K562 (cell line): ENCODE measurements around the gene SLC26A11. TPM values are rescaled to one million over a fixed set of nuclear protein-coding genes. Genes with fewer than 3 reads are reported as not detected.

Source experiments
- ATAC-seq: fragments of 200-7000 bp; cut with Tn5 transposase; 3 replicates; pipeline ENCODE4 v1.9.1; 2020; ENCODE audit warnings: moderate library complexity
- BruUV-seq: library from RNA; stranded (reverse); fragments of 400-500 nt; replicated peaks from 2 replicates; lab custom pipeline; 2021; lab: Mats Ljungman, UMichigan
- CTCF ChIA-PET: fragments of 300-600 bp; formaldehyde crosslinking; extraction: SDS; loops from one replicate; lab custom pipeline; 2021; ENCODE audit warnings: low intra/inter-chr PET ratio; lab: Yijun Ruan, JAX
- POLR2A ChIA-PET: fragments of 300-600, 350-650 bp; sonication (Branson Sonifier 250); formaldehyde crosslinking; extraction: SDS; loops from one replicate; lab custom pipeline; 2021; ENCODE audit warnings: antibody characterized with exemption, inconsistent platforms; lab: Yijun Ruan, JAX
- DNase-seq, 4 experiments: peaks; one replicate each; pipeline versions ENCODE4 v3.0.0 to v3.0.0-alpha.2; 2011 to 2018; ENCODE audit warnings: low spot score in 3 of 4, mixed read lengths in 3 of 4; ENCODE audit errors: extremely low read depth in 1 of 4
- FAIRE-seq: peaks from 2 replicates; lab custom pipeline; 2011; peaks lifted over from hg19 to GRCh38; lab: Jason Lieb, UNC
- H2AFZ ChIP-seq: 2 replicates; pipeline ENCODE4 v1.6.0; 2011; ENCODE audit warnings: low read depth, low read length, control low read depth, inconsistent platforms
- H3K27ac ChIP-seq: fragments of 200-600 bp; 3 replicates; pipeline ENCODE4 v1.8.0; 2011; ENCODE audit warnings: low read depth, mild to moderate bottlenecking, control low read depth, inconsistent platforms, low read length, moderate library complexity, mixed read lengths; ENCODE audit errors: extremely low read depth
- H3K27me3 ChIP-seq, 2 experiments: fragments of 300-600 bp in 1 of 2; 2 replicates in 1 of 2; 3 replicates in 1 of 2; pipeline versions ENCODE4 v1.6.0 to v1.8.0; 2011; ENCODE audit warnings: inconsistent platforms in 2 of 2, low read length in 2 of 2, mild to moderate bottlenecking in 1 of 2, mixed read lengths in 1 of 2, moderate library complexity in 1 of 2; ENCODE audit not compliant: control insufficient read depth in 2 of 2, insufficient read depth in 2 of 2
- H3K36me3 ChIP-seq: fragments of 300-600 bp; 3 replicates; pipeline ENCODE4 v1.8.0; 2011; ENCODE audit warnings: mild to moderate bottlenecking, low read length, inconsistent platforms; ENCODE audit not compliant: control insufficient read depth, insufficient read depth
- H3K4me1 ChIP-seq, 2 experiments: fragments of 200-600 bp in 1 of 2; replicated peaks in 1 of 2; 2 replicates in 1 of 2; 3 replicates in 1 of 2; pipeline versions ENCODE4 v1.5.1 to v1.8.0; 2011; ENCODE audit warnings: inconsistent platforms in 2 of 2, low read length in 2 of 2, mild to moderate bottlenecking in 1 of 2, mixed read lengths in 1 of 2, moderate library complexity in 1 of 2; ENCODE audit not compliant: control insufficient read depth in 2 of 2, insufficient read depth in 2 of 2
- H3K4me2 ChIP-seq: 2 replicates; pipeline ENCODE4 v1.6.1; 2011; ENCODE audit warnings: low read length, control low read depth, inconsistent platforms, mixed read lengths; ENCODE audit not compliant: insufficient read depth
- H3K4me3 ChIP-seq: fragments of 200-600 bp; sonication (generic), shearing (Covaris generic); 2 replicates; pipeline ENCODE4 v1.5.1; 2016; ENCODE audit warnings: control low read depth, inconsistent platforms
- H3K79me2 ChIP-seq: fragments of 200-600 bp; 3 replicates; pipeline ENCODE4 v1.8.0; 2011; ENCODE audit warnings: low read length, inconsistent platforms; ENCODE audit not compliant: control insufficient read depth, insufficient read depth
- H3K9ac ChIP-seq, 2 experiments: 2 replicates each; pipeline versions ENCODE4 v1.6.0 to v1.6.1; 2011; ENCODE audit warnings: low read depth in 2 of 2, low read length in 2 of 2, control low read depth in 1 of 2, inconsistent platforms in 1 of 2, mild to moderate bottlenecking in 1 of 2, mixed read lengths in 1 of 2; ENCODE audit not compliant: insufficient read depth in 1 of 2
- H3K9me1 ChIP-seq: one replicate; pipeline ENCODE4 v1.6.0; 2011; ENCODE audit warnings: inconsistent platforms, mild to moderate bottlenecking, low read length, moderate library complexity; ENCODE audit not compliant: control insufficient read depth, insufficient read depth
- H3K9me3 ChIP-seq: replicated peaks from 2 replicates; pipeline ENCODE4 v1.5.1; 2011; ENCODE audit warnings: low read depth, low read length, inconsistent platforms; ENCODE audit not compliant: control insufficient read depth, insufficient read depth
- H4K20me1 ChIP-seq: replicated peaks from 2 replicates; pipeline ENCODE4 v1.6.1; 2011; ENCODE audit warnings: low read length, inconsistent platforms, mixed read lengths; ENCODE audit not compliant: control insufficient read depth, insufficient read depth
- ESRRB ChIP-seq: fragments of 250-450 bp; sonication (Bioruptor Pico); IDR thresholded peaks from 2 replicates; pipeline ENCODE4 v1.5.0; 2020; ENCODE audit warnings: mild to moderate bottlenecking, moderate library complexity, borderline replicate concordance
- RBM15 ChIP-seq: fragments of 200-400 bp; formaldehyde crosslinking; IDR thresholded peaks from 2 replicates; pipeline ENCODE4 v1.6.1; 2018; ENCODE audit warnings: mild to moderate bottlenecking, low read length, moderate library complexity; ENCODE audit not compliant: insufficient read depth
- ZBTB7A ChIP-seq: IDR thresholded peaks from 2 replicates; pipeline ENCODE4 v1.6.1; 2011; ENCODE audit warnings: low read depth, mild to moderate bottlenecking, low read length, moderate library complexity, borderline replicate concordance; ENCODE audit not compliant: control insufficient read depth
- ZNF140 ChIP-seq: fragments of 250-450 bp; sonication (Bioruptor Pico); IDR thresholded peaks from 2 replicates; pipeline ENCODE4 v1.8.0; 2021; ENCODE audit warnings: moderate library complexity, mild to moderate bottlenecking, inconsistent platforms
- ZNF699 ChIP-seq: fragments of 250-450 bp; sonication (Bioruptor Pico); IDR thresholded peaks from 2 replicates; pipeline ENCODE4 v1.8.0; 2021; ENCODE audit warnings: mild to moderate bottlenecking, moderate library complexity; ENCODE audit not compliant: insufficient replicate concordance
- WGBS: fragments of 100-300 bp; shearing (Covaris generic); methylation state at CpG from one replicate; pipeline ENCODE4 v1.1.6; 2016; ENCODE audit warnings: low coverage, mixed read lengths; ENCODE audit not compliant: insufficient coverage; ENCODE audit errors: missing lambda C conversion rate; 5-methylcytosine and 5-hydroxymethylcytosine counted together
- in situ Hi-C: fragments of 300-500 bp; cut with MboI; formaldehyde crosslinking; loops from 4 replicates; pipeline ENCODE4 v1.15.0; 2018; ENCODE audit warnings: inconsistent platforms, mixed read lengths
- intact Hi-C: fragments of 100-400 bp; cut with micrococcal nuclease; formaldehyde crosslinking; loops from 2 replicates; pipeline ENCODE4 v1.14.2; 2022
- polyA plus RNA-seq, 8 experiments: library from polyadenylated mRNA; depleted of rRNA in 4 of 8; stranded (reverse) in 5 of 8; unstranded in 3 of 8; fragments of >200 nt; fragmentation: Nextera tagmentation in 2 of 8; fragmentation: Illumina TruSeq in 1 of 8; extraction: Ambion mirVana in 2 of 8; extraction: Trizol in 1 of 8; gene quantifications; 2 replicates each; pipeline versions ENCODE4 v1.2.1 to v1.2.3, GENCODE V29; 2011 to 2014; ENCODE audit warnings: inconsistent platforms in 1 of 8, missing spikeins in 1 of 8
- total RNA-seq, 7 experiments: library from RNA; depleted of rRNA in 6 of 7; stranded (reverse); fragments of >200 nt in 6 of 7; fragmentation: Illumina TruSeq in 2 of 7; extraction: Trizol in 2 of 7; gene quantifications; 2 replicates each; pipeline versions ENCODE4 v1.2.1 to v1.2.3, GENCODE V29; 2011 to 2021; ENCODE audit warnings: low replicate concordance in 1 of 7
- TF ChIP-seq, protein P1 (sequence below): IDR thresholded peaks from 2 replicates; pipeline ENCODE4 v1.6.1; 2011; ENCODE audit warnings: borderline replicate concordance, low read depth, mild to moderate bottlenecking, moderate library complexity, low read length; ENCODE audit not compliant: insufficient read depth, poor library complexity, severe bottlenecking
- TF ChIP-seq, protein P2 (sequence below), 3 experiments: IDR thresholded peaks in 2 of 3; conservative IDR thresholded peaks in 1 of 3; 2 replicates each; pipeline ENCODE4 v1.5.1; 2011 to 2012; ENCODE audit warnings: low read length in 3 of 3, mild to moderate bottlenecking in 3 of 3, control low read depth in 2 of 3, improper control_type of control experiment in 1 of 3, inconsistent platforms in 1 of 3, low read depth in 1 of 3, mixed read lengths in 1 of 3, moderate library complexity in 1 of 3; ENCODE audit not compliant: insufficient read depth in 2 of 3

The SLC26A11 gene
- total and polyA plus RNA-seq, 9 of the 15 experiments (the other 6 are each of a cell fraction or from before 2014, with no cell fraction given) = 0.06 to 3.1 (median 1.2) TPM; not detected in 1

DNA sequence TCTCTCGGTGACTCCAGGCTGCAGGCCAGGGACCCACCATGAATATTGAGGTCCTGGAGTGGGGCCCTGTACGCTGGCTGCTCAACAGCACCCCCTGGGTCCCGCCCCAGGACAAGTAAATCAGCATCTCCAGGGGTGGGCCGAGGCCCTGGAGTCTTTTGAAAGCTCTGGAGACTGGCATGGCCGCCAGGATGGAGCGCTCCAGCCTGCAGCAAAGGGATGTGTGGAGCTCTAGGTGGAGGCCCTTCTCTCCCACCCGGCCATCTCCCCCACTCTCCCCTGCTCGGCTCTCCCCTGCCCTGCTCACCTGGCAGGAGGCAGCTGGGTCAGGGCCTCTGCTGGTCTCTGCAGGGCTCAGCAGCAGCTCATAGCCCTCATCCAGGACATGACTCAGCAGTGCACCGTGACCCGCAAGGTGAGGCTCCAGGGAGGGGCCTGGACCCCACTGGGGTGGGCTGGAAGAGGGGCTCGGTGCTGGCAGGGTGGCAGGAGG lies 16.7 kb upstream of the SLC26A11 start:
- ChIA-PET CTCF (no interaction called here), POLR2A (interaction anchor here (0.7 to 1.2 kb wide), 4 partner anchors 37 to 183 kb away, joined by 3 to 4 read pairs (median 4); no protein-coding TSS in a partner anchor)
- no peaks in the 10 kb centered on the region for H3K9me1 ChIP-seq
- no peak overlapping the region for H3K4me3 ChIP-seq
- no peaks in the 10 kb centered on the region for H3K9me3 ChIP-seq
- H3K79me2 ChIP-seq = no peaks in the 10 kb centered on the region
- 33% methylated on average over 6 of the region's 11 CpGs for WGBS
- H3K4me1 ChIP-seq = peaks cover 0 to 20% of the 10 kb centered on the region in 2 experiments; a peak in 2 of 5 replicates
- no peak overlapping the region for H2AFZ ChIP-seq
- ATAC-seq = peak; percentile 44; the same call in 2 of the 3 replicates
- H3K27me3 ChIP-seq = no peaks in the 10 kb centered on the region
- H3K4me2 ChIP-seq = no peak overlapping the region
- TF ChIP-seq, protein P1, sequence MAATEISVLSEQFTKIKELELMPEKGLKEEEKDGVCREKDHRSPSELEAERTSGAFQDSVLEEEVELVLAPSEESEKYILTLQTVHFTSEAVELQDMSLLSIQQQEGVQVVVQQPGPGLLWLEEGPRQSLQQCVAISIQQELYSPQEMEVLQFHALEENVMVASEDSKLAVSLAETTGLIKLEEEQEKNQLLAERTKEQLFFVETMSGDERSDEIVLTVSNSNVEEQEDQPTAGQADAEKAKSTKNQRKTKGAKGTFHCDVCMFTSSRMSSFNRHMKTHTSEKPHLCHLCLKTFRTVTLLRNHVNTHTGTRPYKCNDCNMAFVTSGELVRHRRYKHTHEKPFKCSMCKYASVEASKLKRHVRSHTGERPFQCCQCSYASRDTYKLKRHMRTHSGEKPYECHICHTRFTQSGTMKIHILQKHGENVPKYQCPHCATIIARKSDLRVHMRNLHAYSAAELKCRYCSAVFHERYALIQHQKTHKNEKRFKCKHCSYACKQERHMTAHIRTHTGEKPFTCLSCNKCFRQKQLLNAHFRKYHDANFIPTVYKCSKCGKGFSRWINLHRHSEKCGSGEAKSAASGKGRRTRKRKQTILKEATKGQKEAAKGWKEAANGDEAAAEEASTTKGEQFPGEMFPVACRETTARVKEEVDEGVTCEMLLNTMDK = no peak
- TF ChIP-seq RBM15 = no peak
- TF ChIP-seq ZNF140 (CRISPR knock-in tag) = no peak
- 0 out of 2 replicates have a peak, but pooled peaks have one; percentile 25 for TF ChIP-seq ZBTB7A
- no peak for TF ChIP-seq ESRRB (CRISPR knock-in tag)
- no peak for TF ChIP-seq ZNF699
- TF ChIP-seq, protein P2, sequence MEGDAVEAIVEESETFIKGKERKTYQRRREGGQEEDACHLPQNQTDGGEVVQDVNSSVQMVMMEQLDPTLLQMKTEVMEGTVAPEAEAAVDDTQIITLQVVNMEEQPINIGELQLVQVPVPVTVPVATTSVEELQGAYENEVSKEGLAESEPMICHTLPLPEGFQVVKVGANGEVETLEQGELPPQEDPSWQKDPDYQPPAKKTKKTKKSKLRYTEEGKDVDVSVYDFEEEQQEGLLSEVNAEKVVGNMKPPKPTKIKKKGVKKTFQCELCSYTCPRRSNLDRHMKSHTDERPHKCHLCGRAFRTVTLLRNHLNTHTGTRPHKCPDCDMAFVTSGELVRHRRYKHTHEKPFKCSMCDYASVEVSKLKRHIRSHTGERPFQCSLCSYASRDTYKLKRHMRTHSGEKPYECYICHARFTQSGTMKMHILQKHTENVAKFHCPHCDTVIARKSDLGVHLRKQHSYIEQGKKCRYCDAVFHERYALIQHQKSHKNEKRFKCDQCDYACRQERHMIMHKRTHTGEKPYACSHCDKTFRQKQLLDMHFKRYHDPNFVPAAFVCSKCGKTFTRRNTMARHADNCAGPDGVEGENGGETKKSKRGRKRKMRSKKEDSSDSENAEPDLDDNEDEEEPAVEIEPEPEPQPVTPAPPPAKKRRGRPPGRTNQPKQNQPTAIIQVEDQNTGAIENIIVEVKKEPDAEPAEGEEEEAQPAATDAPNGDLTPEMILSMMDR (IDR thresholded peaks at IDR 0.05 in 2 of 3, conservative IDR thresholded peaks at IDR 0.05 in 1 of 3; ENCODE audit: insufficient read depth in 2 of 3, low read depth in 1 of 3, low read length in 3 of 3) = peak in 1 of 3 experiments; percentile 19; a peak in 1 of 6 replicates
- no peaks in the 10 kb centered on the region for H4K20me1 ChIP-seq
- no peak for DNase-seq
- intact Hi-C loops (no loop called here), in situ Hi-C loops (loop anchor here (5.0 kb wide), 1 partner anchor 149 kb away; no protein-coding TSS in a partner anchor)
- BruUV-seq = no TSS peak
- H3K36me3 ChIP-seq = no peaks in the 10 kb centered on the region
- no peak overlapping the region for H3K27ac ChIP-seq
- H3K9ac ChIP-seq = no peak overlapping the region
- FAIRE-seq = no peak
